Measurements from ENCODE around the gene TIFAB. TPM values are rescaled to one million over a fixed set of nuclear protein-coding genes. Genes with fewer than 3 reads are reported as not detected.
"Not testable (repeated sequence)": the region's sequence is repeated elsewhere in the genome, so short reads cannot be mapped to it uniquely, and the experiment has no call there.

TIFAB gene
- total RNA-seq: not detected

- ChIA-PET CTCF (interaction anchor here (1.0 kb wide), 1 partner anchor 13 kb away, joined by 5 read pairs; no protein-coding TSS in a partner anchor), POLR2A (no interaction called here)
- no peak for ATAC-seq
- H3K27ac Mint-ChIP-seq: no peak within 1 kb of the TSS
- no peaks in the 10 kb centered on the region for H3K4me1 Mint-ChIP-seq
- DNase-seq: no peak
- no peaks in the 10 kb centered on the region for H3K9me3 Mint-ChIP-seq (ENCODE audit: low read depth)
- intact Hi-C loops (cut with DNase I, micrococcal nuclease): no loop called here
- no peaks in the 10 kb centered on the region for H3K36me3 Mint-ChIP-seq (ENCODE audit: low read depth)
- no peak within 1 kb of the TSS for H3K4me3 Mint-ChIP-seq
- H3K27me3 Mint-ChIP-seq: peaks cover 14% of the 10 kb centered on the region
These were observed at the start of gene TIFAB for GRCh38 chr5:135452321-135453030. Gene TIFAB (minus strand): TSS chr5:135452351. CDS start chr5:135449939, 2,412 bp downstream.

- CTCF ChIA-PET: interaction anchor here (0.7 to 1.5 kb wide), 2 partner anchors 32 to 76 kb away, joined by 3 to 7 read pairs; no protein-coding TSS in a partner anchor
- Mint-ChIP-seq H3K27ac (no peak overlapping the region), H3K36me3 (ENCODE audit: low read depth) (no peaks in the 10 kb centered on the region), H3K9me3 (ENCODE audit: low read depth) (no peaks in the 10 kb centered on the region), H3K4me3 (no peak overlapping the region), H3K4me1 (no peaks in the 10 kb centered on the region), H3K27me3 (peaks cover 41% of the 10 kb centered on the region)
- POLR2A ChIA-PET: no interaction called here
- DNase-seq: no peak
- no peak for ATAC-seq
- intact Hi-C loops (cut with DNase I, micrococcal nuclease): no loop called here
These were observed 46.5 kb upstream of the TIFAB start for GRCh38 chr5:135498637-135498995.

GRCh38 chr5:135497971-135498636 is 46.0 kb upstream of the TIFAB start:
- Mint-ChIP-seq H3K4me1 (no peaks in the 10 kb centered on the region), H3K27ac (no peak overlapping the region), H3K9me3 (ENCODE audit: low read depth) (no peaks in the 10 kb centered on the region), H3K36me3 (ENCODE audit: low read depth) (no peaks in the 10 kb centered on the region), H3K27me3 (peaks cover 40% of the 10 kb centered on the region), H3K4me3 (no peak overlapping the region)
- ATAC-seq (no peak), DNase-seq (no peak)
- CTCF ChIA-PET: interaction anchor here (1.5 kb wide), 1 partner anchor 31 kb away, joined by 7 read pairs; no protein-coding TSS in a partner anchor
- intact Hi-C loops (cut with DNase I, micrococcal nuclease): no loop called here
- POLR2A ChIA-PET: no interaction called here

GRCh38 chr5:135495531-135495930 is 43.4 kb upstream of the TIFAB start:
- H3K27me3 Mint-ChIP-seq: peaks cover 51% of the 10 kb centered on the region
- ATAC-seq; H3K36me3 Mint-ChIP-seq (ENCODE audit: low read depth); H3K4me3 Mint-ChIP-seq; H3K9me3 Mint-ChIP-seq (ENCODE audit: low read depth); H3K4me1 Mint-ChIP-seq; CTCF ChIA-PET; POLR2A ChIA-PET; intact Hi-C loops (cut with DNase I, micrococcal nuclease); DNase-seq; H3K27ac Mint-ChIP-seq: not testable (repeated sequence)

GRCh38 chr5:135494196-135494595 is 42.0 kb upstream of the TIFAB start:
- POLR2A ChIA-PET: no interaction called here
- no peak for DNase-seq
- Mint-ChIP-seq H3K27me3 (peaks cover 58% of the 10 kb centered on the region), H3K4me3 (no peak overlapping the region), H3K27ac (no peak overlapping the region), H3K36me3 (ENCODE audit: low read depth) (no peaks in the 10 kb centered on the region), H3K9me3 (ENCODE audit: low read depth) (no peaks in the 10 kb centered on the region), H3K4me1 (peaks cover 6% of the 10 kb centered on the region)
- no peak for ATAC-seq
- CTCF ChIA-PET: interaction anchor here (0.6 to 0.7 kb wide), 2 partner anchors 36 to 57 kb away, joined by 3 read pairs; no protein-coding TSS in a partner anchor
- intact Hi-C loops (cut with DNase I, micrococcal nuclease): loop anchor here in 1 of 2 experiments (5.0 kb wide), 1 partner anchor 48 kb away; no protein-coding TSS in a partner anchor

GRCh38 chr5:135493406-135494180 is 41.4 kb upstream of the TIFAB start:
- intact Hi-C loops (cut with DNase I, micrococcal nuclease): loop anchor here in 1 of 2 experiments (5.0 kb wide), 1 partner anchor 49 kb away; no protein-coding TSS in a partner anchor
- ChIA-PET CTCF (interaction anchor here (0.6 to 1.4 kb wide), 2 partner anchors 31 to 57 kb away, joined by 3 to 4 read pairs; no protein-coding TSS in a partner anchor), POLR2A (no interaction called here)
- H3K9me3 Mint-ChIP-seq (ENCODE audit: low read depth): no peaks in the 10 kb centered on the region
- H3K27me3 Mint-ChIP-seq: peaks cover 58% of the 10 kb centered on the region
- H3K4me1 Mint-ChIP-seq: peaks cover 6% of the 10 kb centered on the region
- H3K36me3 Mint-ChIP-seq (ENCODE audit: low read depth): no peaks in the 10 kb centered on the region
- no peak overlapping the region for H3K4me3 Mint-ChIP-seq
- DNase-seq (no peak), ATAC-seq (peak; percentile 62)
- H3K27ac Mint-ChIP-seq: no peak overlapping the region

GRCh38 chr5:135492319-135492626 is 40.1 kb upstream of the TIFAB start:
- intact Hi-C loops (cut with DNase I, micrococcal nuclease): loop anchor here in 1 of 2 experiments (5.0 kb wide), 1 partner anchor 50 kb away; no protein-coding TSS in a partner anchor
- POLR2A ChIA-PET: no interaction called here
- Mint-ChIP-seq H3K36me3 (ENCODE audit: low read depth) (no peaks in the 10 kb centered on the region), H3K27me3 (peaks cover 68% of the 10 kb centered on the region), H3K27ac (no peak overlapping the region), H3K9me3 (ENCODE audit: low read depth) (no peaks in the 10 kb centered on the region), H3K4me1 (peaks cover 8% of the 10 kb centered on the region), H3K4me3 (no peak overlapping the region)
- no peak for DNase-seq
- ATAC-seq: no peak
- CTCF ChIA-PET: interaction anchor here (1.0 to 1.5 kb wide), 3 partner anchors 30 to 60 kb away, joined by 4 to 5 read pairs (median 4); no protein-coding TSS in a partner anchor

- peaks cover 69% of the 10 kb centered on the region for H3K27me3 Mint-ChIP-seq
- no peak overlapping the region for H3K27ac Mint-ChIP-seq
- intact Hi-C loops (cut with DNase I, micrococcal nuclease): loop anchor here (2.0 to 5.0 kb wide), 2 partner anchors 43 to 51 kb away; partner anchors contain the start of gene NEUROG1 (in 1 of the 2)
- H3K36me3 Mint-ChIP-seq (ENCODE audit: low read depth): no peaks in the 10 kb centered on the region
- POLR2A ChIA-PET: no interaction called here
- H3K4me3 Mint-ChIP-seq: no peak overlapping the region
- no peaks in the 10 kb centered on the region for H3K9me3 Mint-ChIP-seq (ENCODE audit: low read depth)
- CTCF ChIA-PET: interaction anchor here (0.9 to 1.8 kb wide), 6 partner anchors 18 to 74 kb away, joined by 3 to 5 read pairs (median 4); no protein-coding TSS in a partner anchor
- ATAC-seq: no peak
- peaks cover 8% of the 10 kb centered on the region for H3K4me1 Mint-ChIP-seq
- DNase-seq: no peak
These were observed 39.6 kb upstream of the TIFAB start for GRCh38 chr5:135491552-135492318.

GRCh38 chr5:135491038-135491551 is 38.9 kb upstream of the TIFAB start:
- Mint-ChIP-seq H3K27me3 (peaks cover 72% of the 10 kb centered on the region), H3K4me3 (no peak overlapping the region), H3K4me1 (peaks cover 8% of the 10 kb centered on the region), H3K27ac (no peak overlapping the region), H3K36me3 (ENCODE audit: low read depth) (no peaks in the 10 kb centered on the region), H3K9me3 (ENCODE audit: low read depth) (no peaks in the 10 kb centered on the region)
- POLR2A ChIA-PET: no interaction called here
- DNase-seq: no peak
- no peak for ATAC-seq
- CTCF ChIA-PET: interaction anchor here (0.9 to 1.8 kb wide), 5 partner anchors 18 to 75 kb away, joined by 3 to 5 read pairs (median 3); no protein-coding TSS in a partner anchor
- intact Hi-C loops (cut with DNase I, micrococcal nuclease): loop anchor here (2.0 to 5.0 kb wide), 2 partner anchors 44 to 51 kb away; partner anchors contain the start of gene NEUROG1 (in 1 of the 2)

- ATAC-seq (no peak), DNase-seq (peak; percentile 23)
- Mint-ChIP-seq H3K27ac (no peak overlapping the region), H3K4me3 (no peak overlapping the region), H3K9me3 (ENCODE audit: low read depth) (no peaks in the 10 kb centered on the region), H3K27me3 (peaks cover 78% of the 10 kb centered on the region), H3K4me1 (peaks cover 8% of the 10 kb centered on the region), H3K36me3 (ENCODE audit: low read depth) (no peaks in the 10 kb centered on the region)
- intact Hi-C loops (cut with DNase I, micrococcal nuclease): loop anchor here (2.0 to 5.0 kb wide), 2 partner anchors 44 to 52 kb away; partner anchors contain the start of gene NEUROG1 (in 1 of the 2)
- ChIA-PET CTCF (interaction anchor here (0.6 to 1.8 kb wide), 7 partner anchors 19 to 61 kb away, joined by 3 to 5 read pairs (median 3); no protein-coding TSS in a partner anchor), POLR2A (no interaction called here)
These were observed 38.3 kb upstream of the TIFAB start for GRCh38 chr5:135490245-135491037.

All from activated CD4-positive, alpha-beta T cell treated with anti-CD3 and anti-CD28 coated beads for 36 hours (primary cell).